HG02981 (cell line): ENCODE measurements around the gene COASY.
A peak's percentile ranks its signal among the peaks of the same experiment; 100 is the strongest.
"Not testable (repeated sequence)": the region's sequence is repeated elsewhere in the genome, so short reads cannot be mapped to it uniquely, and the experiment has no call there.

Experiments
- ATAC-seq: cut with Tn5 transposase; IDR thresholded peaks from one replicate; pipeline ENCODE4 v1.9.1; 2021; ENCODE audit warnings: mild to moderate bottlenecking, moderate library complexity; ENCODE audit not compliant: unreplicated experiment

COASY gene

DNA sequence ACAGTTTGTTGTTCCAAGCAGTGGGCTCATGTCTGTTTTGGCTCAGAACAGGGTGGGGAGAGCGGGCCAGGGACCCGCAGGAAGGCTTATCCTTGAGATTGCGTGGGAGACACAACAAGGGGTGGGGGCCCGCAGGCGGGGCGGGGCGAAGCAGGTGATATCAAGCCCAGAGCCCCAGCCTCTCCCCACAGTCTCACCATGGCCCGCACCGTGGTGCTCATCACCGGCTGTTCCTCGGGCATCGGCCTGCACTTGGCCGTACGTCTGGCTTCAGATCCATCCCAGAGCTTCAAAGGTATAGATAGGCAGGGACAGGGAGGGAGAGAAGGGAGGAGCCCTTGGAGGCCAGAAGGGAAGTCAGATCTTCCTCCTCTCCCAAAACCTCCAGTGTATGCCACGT lies 9.2 kb upstream of the COASY start, which contains the start of gene HSD17B1:
TSS of gene HSD17B1 (plus strand) at position 188 of the 400 bp plus-strand sequence. CDS start at position 199, 11 bp downstream.
- not testable (repeated sequence) for ATAC-seq

DNA sequence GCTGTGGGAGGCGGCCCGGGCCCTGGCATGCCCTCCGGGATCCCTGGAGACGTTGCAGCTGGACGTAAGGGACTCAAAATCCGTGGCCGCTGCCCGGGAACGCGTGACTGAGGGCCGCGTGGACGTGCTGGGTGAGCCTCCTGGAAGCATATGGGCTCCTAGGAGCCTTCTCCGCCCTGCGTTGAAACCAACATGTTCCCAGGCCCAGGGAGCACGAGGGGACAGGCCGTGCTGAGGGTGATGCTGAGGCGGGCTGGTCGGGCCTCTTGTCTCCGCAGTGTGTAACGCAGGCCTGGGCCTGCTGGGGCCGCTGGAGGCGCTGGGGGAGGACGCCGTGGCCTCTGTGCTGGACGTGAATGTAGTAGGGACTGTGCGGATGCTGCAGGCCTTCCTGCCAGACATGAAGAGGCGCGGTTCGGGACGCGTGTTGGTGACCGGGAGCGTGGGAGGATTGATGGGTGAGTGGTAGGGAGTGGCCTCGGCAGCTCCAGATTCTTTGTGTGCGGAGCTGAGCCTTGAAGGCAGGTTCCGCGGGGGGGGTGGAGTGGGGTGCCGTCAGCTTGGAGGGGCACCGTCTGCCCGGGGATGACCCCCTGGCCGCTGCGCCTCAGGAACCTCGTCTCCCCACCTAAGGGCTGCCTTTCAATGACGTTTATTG lies 8.7 kb upstream of the COASY start:
- ATAC-seq: no peak

DNA sequence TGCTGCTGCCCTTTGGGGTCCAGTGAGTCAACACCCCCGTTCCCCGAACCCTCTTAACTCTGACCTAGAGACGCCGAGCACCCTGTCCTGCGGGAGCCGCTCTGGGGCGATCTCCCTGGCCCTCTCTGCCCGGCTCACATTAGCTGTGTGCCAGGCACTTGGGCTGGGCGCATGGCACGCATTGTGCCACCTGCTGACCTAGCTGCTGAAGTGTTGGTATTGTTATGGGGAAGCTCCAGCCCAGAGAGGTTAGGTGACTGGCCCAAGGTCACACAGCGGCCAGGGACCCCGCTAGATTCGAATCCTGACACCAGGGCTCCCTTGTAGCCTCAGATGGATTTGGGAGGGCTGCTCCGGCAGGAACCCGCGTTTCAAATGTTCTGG lies 8.1 kb upstream of the COASY start:
- ATAC-seq: no peak

DNA sequence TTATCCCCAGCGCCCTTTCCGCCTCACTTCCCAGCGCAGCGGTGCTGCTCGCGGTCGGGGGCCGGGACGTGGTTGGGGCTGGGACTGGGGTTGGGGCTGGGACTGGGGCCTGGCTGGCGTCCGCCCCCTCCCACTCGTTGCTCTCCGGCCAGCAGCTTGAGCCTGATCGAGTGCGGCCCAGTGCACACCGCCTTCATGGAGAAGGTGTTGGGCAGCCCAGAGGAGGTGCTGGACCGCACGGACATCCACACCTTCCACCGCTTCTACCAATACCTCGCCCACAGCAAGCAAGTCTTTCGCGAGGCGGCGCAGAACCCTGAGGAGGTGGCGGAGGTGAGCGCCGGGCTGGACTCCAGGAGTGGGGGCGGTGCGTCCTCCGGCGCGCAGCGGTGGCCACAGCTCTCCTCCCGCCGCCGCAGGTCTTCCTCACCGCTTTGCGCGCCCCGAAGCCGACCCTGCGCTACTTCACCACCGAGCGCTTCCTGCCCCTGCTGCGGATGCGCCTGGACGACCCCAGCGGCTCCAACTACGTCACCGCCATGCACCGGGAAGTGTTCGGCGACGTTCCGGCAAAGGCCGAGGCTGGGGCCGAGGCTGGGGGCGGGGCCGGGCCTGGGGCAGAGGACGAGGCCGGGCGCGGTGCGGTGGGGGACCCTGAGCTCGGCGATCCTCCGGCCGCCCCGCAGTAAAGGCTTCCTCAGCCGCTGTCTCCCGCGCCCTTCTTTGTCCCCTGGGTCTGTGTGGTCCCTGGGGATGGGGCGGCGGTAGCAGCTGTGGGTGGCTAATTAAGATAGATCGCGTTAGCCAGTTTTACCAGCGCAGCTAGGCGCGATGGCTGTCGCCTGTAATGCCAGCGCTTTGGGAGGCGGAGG lies 7.5 kb upstream of the COASY start:
- ATAC-seq: peak; percentile 76

DNA sequence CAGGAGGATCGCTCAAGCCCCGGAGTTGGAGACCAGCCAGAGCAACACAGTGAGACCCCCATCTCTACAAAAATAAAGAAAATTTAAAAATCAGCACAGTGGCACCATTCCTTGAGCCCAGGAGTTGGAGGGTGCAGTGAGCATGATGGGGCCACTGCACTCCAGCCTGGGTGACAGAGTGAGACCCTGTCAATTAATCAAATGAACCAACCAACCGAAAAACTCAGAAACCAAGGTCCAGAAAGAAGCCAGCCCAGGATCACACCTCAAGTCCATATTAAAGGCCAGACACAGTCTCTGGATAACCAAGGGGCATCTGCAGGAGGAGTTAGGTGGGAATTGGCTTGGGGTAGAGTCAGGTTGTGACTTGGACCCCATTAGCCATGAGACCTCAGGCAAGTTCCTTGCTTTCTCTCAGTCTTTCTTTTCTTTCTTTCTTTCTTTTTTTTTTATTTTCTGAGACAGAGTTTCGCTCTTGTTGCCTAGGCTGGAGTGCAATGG lies 6.8 kb upstream of the COASY start:
- ATAC-seq: no peak

DNA sequence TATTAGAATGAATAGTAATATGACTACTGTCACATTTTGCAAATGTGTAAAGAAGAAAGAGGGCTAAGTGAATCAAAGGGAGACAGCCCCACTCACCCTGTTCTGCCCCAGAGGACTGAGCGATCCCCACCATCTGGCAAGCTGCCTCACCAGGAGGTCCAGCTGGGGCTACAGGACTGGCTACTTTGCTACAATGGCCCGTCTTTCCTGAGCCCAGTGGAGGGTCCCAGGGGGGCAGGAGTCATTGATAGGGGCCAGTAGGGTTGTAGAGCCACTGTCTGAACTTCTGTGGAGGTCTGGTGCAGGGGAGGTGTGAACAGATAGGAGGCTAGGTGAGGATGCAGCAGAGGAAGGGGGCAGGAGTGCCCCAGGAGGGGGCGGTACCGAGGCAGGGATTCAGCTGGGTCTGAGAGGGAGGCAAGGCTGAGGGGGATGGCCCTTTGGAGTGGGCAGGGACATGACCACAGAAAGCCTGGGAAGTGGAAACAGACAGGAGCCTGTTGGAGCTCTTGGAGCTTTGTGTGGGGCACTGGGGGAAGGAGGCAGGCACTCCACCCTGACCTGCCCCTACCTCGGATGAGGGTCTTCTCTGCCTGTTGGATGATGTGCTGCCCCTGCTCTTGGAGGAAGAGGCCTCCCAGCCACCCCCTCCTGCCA lies 5.9 kb upstream of the COASY start:
- not testable (repeated sequence) for ATAC-seq

DNA sequence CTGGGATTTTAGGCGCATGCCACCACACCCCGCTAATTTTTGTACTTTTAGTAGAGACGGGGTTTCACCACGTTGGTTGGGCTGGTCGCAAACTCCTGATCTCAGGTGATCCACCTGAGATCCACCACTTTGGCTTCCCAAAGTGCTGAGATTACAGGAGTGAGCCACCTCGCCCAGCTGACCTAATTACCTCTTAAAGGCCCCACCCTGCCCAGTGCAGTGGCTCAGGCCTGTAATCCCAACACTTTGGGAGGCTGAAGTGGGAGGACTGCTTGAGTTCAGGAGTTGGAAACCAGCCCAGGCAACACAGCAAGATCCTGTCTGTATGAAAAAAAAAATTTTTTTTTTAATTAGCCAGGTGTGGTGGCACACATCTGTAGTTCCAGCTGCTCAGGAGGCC lies 2.9 kb upstream of the COASY start:
- ATAC-seq: no peak

DNA sequence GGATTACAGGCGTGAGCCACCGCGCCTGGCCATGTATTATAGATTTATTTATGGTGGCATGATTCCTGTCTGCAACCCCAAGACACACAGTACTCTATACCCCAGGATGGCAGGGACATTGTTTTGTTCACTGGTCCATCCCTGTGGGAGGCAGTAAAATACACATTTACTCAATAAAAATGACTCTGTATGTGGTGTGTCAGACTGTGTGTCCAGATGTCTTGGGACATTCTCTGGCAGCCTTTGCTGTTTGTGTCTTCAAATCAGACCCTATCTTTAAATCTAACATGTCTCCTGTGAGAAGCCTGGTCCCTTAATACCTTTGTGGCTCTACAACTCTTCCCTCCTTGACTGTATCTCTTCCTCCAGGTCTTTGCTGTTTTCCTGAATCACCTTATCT lies 1.7 kb upstream of the COASY start:
- ATAC-seq: no peak

DNA sequence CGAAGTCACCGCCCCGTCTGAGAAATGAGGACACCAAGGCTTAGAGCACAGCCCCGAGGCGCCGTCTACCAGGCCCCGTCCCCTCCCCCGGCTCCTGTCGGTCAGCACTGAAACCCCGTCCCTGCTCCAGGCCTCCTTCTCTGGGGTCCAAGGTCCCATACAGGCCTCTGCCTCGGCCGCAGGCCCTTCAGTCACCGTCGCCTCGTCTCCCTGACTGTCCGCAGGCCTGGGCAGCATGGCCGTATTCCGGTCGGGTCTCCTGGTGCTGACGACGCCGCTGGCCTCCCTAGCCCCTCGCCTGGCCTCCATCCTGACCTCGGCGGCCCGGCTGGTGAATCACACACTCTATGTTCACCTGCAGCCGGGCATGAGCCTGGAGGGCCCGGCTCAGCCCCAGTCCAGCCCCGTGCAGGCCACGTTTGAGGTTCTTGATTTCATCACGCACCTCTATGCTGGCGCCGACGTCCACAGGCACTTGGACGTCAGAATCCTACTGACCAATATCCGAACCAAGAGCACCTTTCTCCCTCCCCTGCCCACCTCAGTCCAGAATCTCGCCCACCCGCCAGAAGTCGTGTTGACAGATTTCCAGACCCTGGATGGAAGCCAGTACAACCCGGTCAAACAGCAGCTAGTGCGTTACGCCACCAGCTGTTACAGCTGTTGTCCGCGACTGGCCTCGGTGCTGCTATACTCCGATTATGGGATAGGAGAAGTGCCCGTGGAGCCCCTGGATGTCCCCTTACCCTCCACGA lies 617 bp downstream of the COASY start:
- no peak for ATAC-seq

DNA sequence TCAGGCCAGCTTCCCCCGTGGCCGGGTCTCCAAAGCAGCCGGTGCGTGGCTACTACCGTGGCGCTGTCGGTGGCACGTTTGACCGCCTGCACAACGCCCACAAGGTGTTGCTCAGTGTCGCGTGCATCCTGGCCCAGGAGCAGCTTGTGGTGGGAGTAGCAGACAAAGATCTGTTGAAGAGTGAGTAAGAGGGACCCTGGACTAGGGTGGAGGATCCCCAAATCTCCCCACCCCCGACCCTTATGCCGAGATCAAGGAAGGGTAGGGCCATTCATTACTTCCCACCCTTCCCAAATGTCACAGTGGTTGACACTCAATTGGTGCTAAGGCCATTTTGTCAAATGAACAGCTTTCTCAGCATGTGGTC lies 1.2 kb downstream of the COASY start:
- no peak for ATAC-seq

DNA sequence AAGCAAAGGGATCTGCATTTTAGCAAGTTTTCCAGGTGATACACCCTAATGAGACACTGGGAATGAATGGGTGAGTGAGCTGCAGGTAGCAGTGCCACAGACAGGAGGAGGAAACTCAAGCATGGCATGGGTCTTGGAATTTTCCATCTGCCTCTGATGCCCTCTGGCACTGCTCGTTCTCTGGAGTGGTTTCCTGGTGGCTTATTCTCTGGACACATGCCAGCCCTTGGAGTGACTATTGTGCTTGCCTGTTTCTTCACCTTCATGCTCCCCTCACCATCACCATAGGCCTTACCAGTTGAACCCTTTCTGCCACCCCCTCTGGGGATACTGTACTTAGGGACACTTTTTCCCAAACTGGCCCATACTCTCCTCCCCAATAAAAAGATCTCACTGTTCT lies 1.6 kb downstream of the COASY start:
- no peak for ATAC-seq

DNA sequence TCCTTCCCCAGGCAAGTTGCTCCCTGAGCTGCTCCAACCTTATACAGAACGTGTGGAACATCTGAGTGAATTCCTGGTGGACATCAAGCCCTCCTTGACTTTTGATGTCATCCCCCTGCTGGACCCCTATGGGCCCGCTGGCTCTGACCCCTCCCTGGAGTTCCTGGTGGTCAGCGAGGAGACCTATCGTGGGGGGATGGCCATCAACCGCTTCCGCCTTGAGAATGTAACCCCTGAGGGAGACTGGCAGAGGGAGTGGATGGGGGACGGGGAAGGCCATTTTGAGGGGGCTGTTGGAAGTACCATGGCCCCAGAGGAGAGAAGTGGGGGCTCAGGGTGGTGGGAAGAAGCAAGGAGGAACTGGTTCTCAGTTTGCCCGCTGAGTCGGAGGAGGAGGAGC lies 2.0 kb downstream of the COASY start:
- no peak for ATAC-seq

DNA sequence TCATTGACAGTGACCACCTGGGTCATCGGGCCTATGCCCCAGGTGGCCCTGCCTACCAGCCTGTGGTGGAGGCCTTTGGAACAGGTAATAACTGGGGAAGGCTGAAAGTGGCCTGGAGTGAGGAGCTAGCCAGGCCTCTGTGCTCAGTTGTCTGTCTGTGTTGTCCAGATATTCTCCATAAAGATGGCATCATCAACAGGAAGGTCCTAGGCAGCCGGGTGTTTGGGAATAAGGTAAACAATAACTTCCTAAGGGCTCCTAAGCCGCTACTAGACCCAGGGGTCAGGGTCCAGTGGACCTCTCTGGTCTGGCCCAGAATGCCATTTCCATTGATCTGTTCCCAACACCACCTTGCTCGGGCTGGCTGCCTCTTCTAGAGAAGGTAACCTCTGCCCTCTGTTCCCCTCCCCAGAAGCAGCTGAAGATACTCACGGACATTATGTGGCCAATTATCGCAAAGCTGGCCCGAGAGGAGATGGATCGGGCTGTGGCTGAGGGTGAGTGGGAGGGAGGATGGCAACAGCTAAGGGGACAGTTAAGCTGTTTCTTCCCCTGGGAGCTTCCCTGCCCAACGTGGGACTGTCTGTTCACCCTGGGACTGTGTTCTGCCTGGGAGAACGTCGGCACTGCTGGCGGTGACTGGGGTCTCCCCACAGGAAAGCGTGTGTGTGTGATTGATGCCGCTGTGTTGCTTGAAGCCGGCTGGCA lies 3.0 kb downstream of the COASY start:
- no peak for ATAC-seq

DNA sequence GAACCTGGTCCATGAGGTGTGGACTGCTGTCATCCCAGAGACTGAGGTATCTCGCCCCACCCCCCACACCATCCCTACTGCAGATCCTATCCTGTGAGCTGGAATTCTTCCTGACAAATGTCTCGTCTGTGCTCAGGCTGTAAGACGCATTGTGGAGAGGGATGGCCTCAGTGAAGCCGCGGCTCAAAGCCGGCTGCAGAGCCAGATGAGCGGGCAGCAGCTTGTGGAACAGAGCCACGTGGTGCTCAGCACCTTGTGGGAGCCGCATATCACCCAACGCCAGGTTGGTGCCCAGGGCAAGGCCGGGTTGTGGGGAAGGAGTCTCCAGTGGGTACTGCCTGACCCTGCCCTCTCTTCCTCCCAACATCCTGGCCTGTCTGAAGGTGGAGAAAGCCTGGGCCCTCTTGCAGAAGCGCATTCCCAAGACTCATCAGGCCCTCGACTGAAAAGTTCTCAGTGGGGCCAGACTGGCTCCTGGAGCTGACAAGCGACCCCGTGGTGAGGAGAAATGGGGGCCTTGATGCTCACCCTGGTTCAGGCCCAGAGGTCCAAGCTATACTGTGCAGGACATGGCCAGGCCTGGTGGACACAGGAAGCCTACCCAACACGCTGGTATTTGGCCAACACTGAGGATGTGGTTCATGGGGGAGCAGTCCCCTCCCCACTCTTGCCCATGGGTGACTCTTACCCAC lies 3.7 kb downstream of the COASY start:
- no peak for ATAC-seq

DNA sequence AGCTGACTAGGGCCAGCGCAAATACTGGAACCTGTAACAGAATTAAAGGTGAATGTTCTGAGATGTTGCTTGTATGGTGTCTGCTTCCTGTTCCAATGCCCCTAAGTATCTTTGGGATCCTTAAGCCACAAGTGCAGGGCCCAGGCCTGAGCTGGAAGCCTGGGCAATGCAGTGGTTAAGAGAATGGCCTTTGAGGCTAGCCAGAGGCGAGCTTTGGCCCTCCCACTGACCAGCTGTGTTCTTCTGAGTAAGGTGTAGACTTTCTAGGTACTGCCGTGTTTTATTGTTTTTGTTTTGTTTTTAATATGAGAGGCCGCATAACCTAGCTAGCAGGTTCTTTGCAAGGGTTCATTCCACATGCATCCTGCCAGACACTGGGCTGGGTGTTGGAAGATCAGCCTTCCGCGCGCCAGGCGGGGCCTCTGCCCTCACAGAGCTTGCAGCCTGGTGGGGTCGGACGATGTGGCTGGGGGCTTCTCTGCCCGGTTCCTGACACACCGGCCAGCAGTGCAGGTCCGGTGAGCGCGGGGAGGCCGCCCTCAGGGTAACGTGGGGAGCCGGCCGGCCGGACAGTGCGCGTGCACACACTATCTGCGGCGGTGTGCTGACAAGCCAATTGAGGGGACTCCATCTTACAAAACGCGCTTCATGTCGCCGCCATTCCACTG lies 4.4 kb downstream of the COASY start:
- no peak for ATAC-seq

DNA sequence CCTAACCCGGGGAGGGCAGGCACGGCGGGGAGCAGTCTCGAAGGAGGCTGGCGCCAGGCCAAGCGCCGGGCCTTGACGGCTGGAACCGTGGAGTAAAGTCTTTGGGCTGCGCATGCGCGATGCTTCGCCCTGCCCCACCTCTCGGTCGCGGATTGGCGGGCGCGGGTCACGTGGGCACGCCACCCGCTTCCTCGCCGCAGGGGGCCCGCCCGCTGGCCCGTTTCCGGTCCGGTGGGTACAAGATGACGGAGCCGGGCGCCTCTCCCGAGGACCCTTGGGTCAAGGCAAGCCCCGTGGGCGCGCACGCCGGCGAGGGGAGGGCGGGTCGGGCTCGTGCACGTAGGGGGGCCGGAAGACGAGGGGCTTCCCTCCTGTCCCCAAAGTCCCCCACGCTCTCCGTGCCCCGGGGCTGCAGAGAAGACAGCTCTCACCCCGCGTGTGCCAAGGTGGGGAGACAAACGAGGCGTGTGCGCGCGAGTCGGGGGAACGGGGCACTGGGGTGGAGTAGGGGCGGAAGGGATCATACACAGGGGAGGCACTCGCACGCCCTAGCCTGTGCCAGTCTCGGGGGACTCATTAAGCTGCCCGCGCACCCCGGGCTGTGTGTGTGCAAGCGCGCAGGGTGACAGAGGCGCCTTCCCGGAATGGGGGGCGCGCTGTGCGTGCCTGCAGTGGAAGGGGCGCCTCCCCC lies 5.1 kb downstream of the COASY start, which contains the start of gene MLX:
TSS of gene MLX (plus strand) at position 218 of the 691 bp plus-strand sequence. CDS start at position 243, 25 bp downstream.
- ATAC-seq: peak; percentile 58

DNA sequence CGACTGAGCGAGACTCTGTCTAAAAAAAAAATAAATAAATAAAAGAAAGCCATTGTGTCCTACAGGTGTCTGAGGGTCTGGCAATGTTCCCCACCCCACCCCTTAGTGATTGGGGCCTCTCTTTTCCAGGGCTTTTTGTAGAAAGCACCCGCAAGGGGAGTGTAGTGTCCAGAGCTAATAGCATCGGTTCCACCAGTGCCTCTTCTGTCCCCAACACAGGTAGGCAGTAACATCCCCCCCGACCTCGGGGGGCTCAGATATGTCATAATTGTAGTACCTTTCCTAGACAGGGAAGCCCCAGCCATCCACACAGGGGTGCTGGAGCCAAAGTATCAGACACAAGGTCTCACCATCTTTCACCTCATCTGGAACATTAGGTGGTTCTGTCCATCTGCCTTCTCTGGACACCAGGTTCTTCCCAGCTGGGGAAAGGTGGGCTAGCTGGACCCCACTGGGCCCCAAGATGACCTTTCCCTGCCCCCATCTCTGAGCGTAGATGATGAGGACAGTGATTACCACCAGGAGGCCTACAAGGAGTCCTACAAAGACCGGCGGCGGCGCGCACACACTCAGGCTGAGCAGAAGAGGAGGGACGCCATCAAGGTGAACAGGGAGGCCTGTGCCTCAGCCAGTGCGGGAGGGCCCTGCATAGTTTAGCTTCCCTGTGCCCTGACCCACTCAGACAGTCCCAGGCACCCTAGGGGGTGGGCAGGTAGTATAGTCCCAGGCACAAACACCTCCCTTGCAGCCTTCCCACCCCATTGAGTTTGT lies 6.6 kb downstream of the COASY start:
- no peak for ATAC-seq
